Natural killer cell (primary cell): ENCODE data around the gene FRK. TPM values are rescaled to one million over a fixed set of nuclear protein-coding genes. Genes with fewer than 3 reads are reported as not detected.
A peak's percentile ranks its signal among the peaks of the same experiment; 100 is the strongest.
"Not testable (repeated sequence)": the region's sequence is repeated elsewhere in the genome, so short reads cannot be mapped to it uniquely, and the experiment has no call there.

Experiments used
- ATAC-seq, 3 donors: fragments of 150-1000 bp in 2 of 3; fragments of 200-7000 bp in 1 of 3; cut with Tn5 transposase; 1 replicate in 1 of 3; 2 replicates in 2 of 3; pipeline ENCODE4 v1.10.0; 2021; ENCODE audit warnings: mild to moderate bottlenecking in 2 of 3, moderate library complexity in 2 of 3
- DNase-seq, 2 donors: peaks; one replicate each; pipeline versions ENCODE4 v3.0.0 to v3.0.0-alpha.2; 2013 to 2021; ENCODE audit warnings: mixed read lengths in 1 of 2
- H3K27ac ChIP-seq: one replicate; pipeline ENCODE4 v1.5.1; 2013; ENCODE audit warnings: mild to moderate bottlenecking, low read length
- H3K27me3 ChIP-seq: one replicate; pipeline ENCODE4 v1.6.1; 2013; ENCODE audit warnings: low read length; ENCODE audit not compliant: control insufficient read depth, insufficient read depth
- H3K36me3 ChIP-seq: one replicate; pipeline ENCODE4 v1.6.1; 2013; ENCODE audit warnings: low read length; ENCODE audit not compliant: control insufficient read depth, insufficient read depth
- H3K4me1 ChIP-seq: one replicate; pipeline ENCODE4 v1.6.1; 2013; ENCODE audit warnings: low read length; ENCODE audit not compliant: control insufficient read depth, insufficient read depth
- H3K4me3 ChIP-seq: one replicate; pipeline ENCODE4 v1.5.1; 2013; ENCODE audit warnings: low read length
- H3K9me3 ChIP-seq: one replicate; pipeline ENCODE4 v1.6.1; 2013; ENCODE audit warnings: low read length; ENCODE audit not compliant: control insufficient read depth, insufficient read depth
- H3K27ac Mint-ChIP-seq, 2 donors: one replicate each; pipeline ENCODE4 v1.8.0; 2022; ENCODE audit warnings: mild to moderate bottlenecking in 2 of 2, mixed read lengths in 2 of 2, moderate library complexity in 1 of 2
- H3K27me3 Mint-ChIP-seq, 2 donors: one replicate each; pipeline ENCODE4 v1.8.0; 2022; ENCODE audit warnings: low read depth in 2 of 2, mixed read lengths in 2 of 2
- H3K36me3 Mint-ChIP-seq: one replicate; pipeline ENCODE4 v1.8.0; 2022; ENCODE audit warnings: mixed read lengths
- H3K4me1 Mint-ChIP-seq, 2 donors: one replicate each; pipeline ENCODE4 v1.8.0; 2022; ENCODE audit warnings: mixed read lengths in 2 of 2
- H3K4me3 Mint-ChIP-seq: one replicate; pipeline ENCODE4 v1.8.0; 2022; ENCODE audit warnings: mild to moderate bottlenecking, moderate library complexity, mixed read lengths
- H3K9me3 Mint-ChIP-seq, 2 donors: one replicate each; pipeline ENCODE4 v1.8.0; 2022; ENCODE audit warnings: mixed read lengths in 2 of 2
- CTCF ChIP-seq: fragments of 200-600 bp; IDR thresholded peaks from one replicate; pipeline ENCODE4 v1.8.0; 2022; ENCODE audit warnings: antibody characterized with exemption
- WGBS: methylation state at CpG from one replicate; pipeline ENCODE4 v1.1.7; 2013; ENCODE audit warnings: missing lambda C conversion rate; ENCODE audit not compliant: insufficient coverage; 5-methylcytosine and 5-hydroxymethylcytosine counted together
- intact Hi-C: fragments of 100-400 bp; cut with micrococcal nuclease; formaldehyde crosslinking; loops from one replicate; pipeline ENCODE4 v1.14.2; 2022
- total RNA-seq, 4 donors: library from RNA; stranded (reverse); fragments of 120-200 nt in 1 of 4; gene quantifications; one replicate each; pipeline versions ENCODE4 v1.2.3 to v1.2.4, GENCODE V29; 2013 to 2022

The FRK gene
- total RNA-seq, 3 donors from 2014 or later (not counting 1 experiment from before 2014, with no cell fraction given) = not detected

GRCh38 chr6:116096979-116097816 lies 36.5 kb upstream of the FRK start:
- DNase-seq (peak in 1 of 2 donors; percentile 24), ATAC-seq (no peak)
- Histone ChIP-seq H3K4me1 (peaks cover 11% of the 10 kb centered on the region), H3K27me3 (no peaks in the 10 kb centered on the region), H3K9me3 (peaks cover 5% of the 10 kb centered on the region), H3K27ac (no peak overlapping the region), H3K4me3 (no peak overlapping the region), H3K36me3 (no peaks in the 10 kb centered on the region)
- no peak overlapping the region for H3K4me3 Mint-ChIP-seq
- H3K27ac Mint-ChIP-seq = no peak overlapping the region
- intact Hi-C loops = loop anchor here (1.0 kb wide), 1 partner anchor 86 kb away; no protein-coding TSS in a partner anchor
- H3K36me3 Mint-ChIP-seq = no peaks in the 10 kb centered on the region
- peaks cover 0 to 3% of the 10 kb centered on the region in 2 donors for H3K9me3 Mint-ChIP-seq
- TF ChIP-seq CTCF = peak; percentile 63
- H3K27me3 Mint-ChIP-seq = no peaks in the 10 kb centered on the region
- peaks cover 11 to 18% of the 10 kb centered on the region in 2 donors for H3K4me1 Mint-ChIP-seq
- WGBS = no CpG with 5 or more reads among the region's 2 CpGs

- H3K9me3 Mint-ChIP-seq, ATAC-seq, H3K9me3 ChIP-seq, H3K4me1 ChIP-seq, H3K36me3 ChIP-seq, H3K27ac Mint-ChIP-seq, H3K36me3 Mint-ChIP-seq, H3K4me1 Mint-ChIP-seq, intact Hi-C loops, H3K4me3 Mint-ChIP-seq, DNase-seq, H3K27me3 Mint-ChIP-seq, H3K27me3 ChIP-seq, H3K27ac ChIP-seq, H3K4me3 ChIP-seq: not testable (repeated sequence)
- WGBS = 91% methylated on average over 6 of the region's 9 CpGs
Measured at GRCh38 chr6:116096048-116096759, 35.5 kb upstream of the FRK start.

- H3K36me3 Mint-ChIP-seq = no peaks in the 10 kb centered on the region
- 92% methylated on average over 7 of the region's 7 CpGs for WGBS
- TF ChIP-seq CTCF = no peak
Measured at GRCh38 chr6:116094041-116094440, 33.4 kb upstream of the FRK start.

GRCh38 chr6:116090251-116090650 lies 29.6 kb upstream of the FRK start:
- Histone ChIP-seq H3K36me3 (no peaks in the 10 kb centered on the region), H3K27ac (no peak overlapping the region), H3K4me3 (no peak overlapping the region), H3K27me3 (no peaks in the 10 kb centered on the region), H3K9me3 (no peaks in the 10 kb centered on the region), H3K4me1 (peaks cover 8% of the 10 kb centered on the region)
- TF ChIP-seq CTCF = no peak
- Mint-ChIP-seq H3K27ac (no peak overlapping the region), H3K4me3 (no peak overlapping the region), H3K4me1 (peaks cover 6 to 7% of the 10 kb centered on the region in 2 donors), H3K9me3 (no peaks in the 10 kb centered on the region), H3K27me3 (peaks cover 0 to 3% of the 10 kb centered on the region in 2 donors), H3K36me3 (no peaks in the 10 kb centered on the region)
- DNase-seq = no peak
- ATAC-seq = peak in 1 of 3 donors; percentile 17
- intact Hi-C loops = no loop called here
- WGBS = 36% methylated on average over 1 of the region's 2 CpGs

More at GRCh38 chr6:116094041-116094440, 33.4 kb upstream of the FRK start:
- H3K9me3 Mint-ChIP-seq = peaks cover 0 to 3% of the 10 kb centered on the region in 2 donors
- H3K4me1 ChIP-seq = peaks cover 6% of the 10 kb centered on the region
- intact Hi-C loops = no loop called here
- H3K4me1 Mint-ChIP-seq = peaks cover 6 to 7% of the 10 kb centered on the region in 2 donors
- no peak for ATAC-seq
- DNase-seq = no peak
- no peaks in the 10 kb centered on the region for H3K27me3 ChIP-seq
- no peaks in the 10 kb centered on the region for H3K36me3 ChIP-seq
- no peak overlapping the region for H3K27ac ChIP-seq
- H3K27ac Mint-ChIP-seq = no peak overlapping the region
- no peak overlapping the region for H3K4me3 Mint-ChIP-seq
- peaks cover 0 to 2% of the 10 kb centered on the region in 2 donors for H3K27me3 Mint-ChIP-seq
- H3K4me3 ChIP-seq = no peak overlapping the region
- H3K9me3 ChIP-seq = peaks cover 5% of the 10 kb centered on the region
